HCEC 1CT (cell line): ENCODE measurements around the gene CHD2.
"Not testable (repeated sequence)": the region's sequence is repeated elsewhere in the genome, so short reads cannot be mapped to it uniquely, and the experiment has no call there.

ENCODE experiments used
- DNase-seq: peaks from one replicate; pipeline ENCODE4 v3.0.0-alpha.2; 2017

CHD2 gene

GRCh38 chr15:93052090-93052879, 152.2 kb downstream of the CHD2 start:
- no peak for DNase-seq

GRCh38 chr15:93055211-93055610, 155.1 kb downstream of the CHD2 start:
- no peak for DNase-seq

- no peak for DNase-seq
Observed at GRCh38 chr15:93056836-93057235, 156.7 kb downstream of the CHD2 start.

- no peak for DNase-seq
Observed at GRCh38 chr15:93057618-93058017, 157.5 kb downstream of the CHD2 start.

- DNase-seq: no peak
Observed at GRCh38 chr15:93058128-93058527, 158.0 kb downstream of the CHD2 start.

GRCh38 chr15:93058904-93059427, 158.8 kb downstream of the CHD2 start:
- DNase-seq: no peak

- DNase-seq: no peak
Observed at GRCh38 chr15:93059442-93059841, 159.3 kb downstream of the CHD2 start.

- no peak for DNase-seq
Observed at GRCh38 chr15:93060336-93061248, 160.5 kb downstream of the CHD2 start.

- DNase-seq: not testable (repeated sequence)
Observed at GRCh38 chr15:93062628-93063261, 162.6 kb downstream of the CHD2 start.

GRCh38 chr15:93063262-93063671, 163.1 kb downstream of the CHD2 start:
- no peak for DNase-seq

GRCh38 chr15:93063796-93064690, 163.9 kb downstream of the CHD2 start:
- no peak for DNase-seq

GRCh38 chr15:93065641-93066045, 165.5 kb downstream of the CHD2 start:
- DNase-seq: no peak

GRCh38 chr15:93066224-93066681, 166.1 kb downstream of the CHD2 start:
- DNase-seq: no peak

- DNase-seq: no peak
Observed at GRCh38 chr15:93066834-93067648, 166.9 kb downstream of the CHD2 start.

GRCh38 chr15:93067649-93068085, 167.5 kb downstream of the CHD2 start:
- no peak for DNase-seq

- DNase-seq: no peak
Observed at GRCh38 chr15:93068581-93069199, 168.6 kb downstream of the CHD2 start.

- no peak for DNase-seq
Observed at GRCh38 chr15:93070132-93070531, 170.0 kb downstream of the CHD2 start.

- no peak for DNase-seq
Observed at GRCh38 chr15:93070551-93071296, 170.6 kb downstream of the CHD2 start.

- no peak for DNase-seq
Observed at GRCh38 chr15:93071469-93071936, 171.4 kb downstream of the CHD2 start.

- no peak for DNase-seq
Observed at GRCh38 chr15:93072011-93072410, 171.9 kb downstream of the CHD2 start.
